ENCODE data around the gene AATK.

Gene AATK

DNA sequence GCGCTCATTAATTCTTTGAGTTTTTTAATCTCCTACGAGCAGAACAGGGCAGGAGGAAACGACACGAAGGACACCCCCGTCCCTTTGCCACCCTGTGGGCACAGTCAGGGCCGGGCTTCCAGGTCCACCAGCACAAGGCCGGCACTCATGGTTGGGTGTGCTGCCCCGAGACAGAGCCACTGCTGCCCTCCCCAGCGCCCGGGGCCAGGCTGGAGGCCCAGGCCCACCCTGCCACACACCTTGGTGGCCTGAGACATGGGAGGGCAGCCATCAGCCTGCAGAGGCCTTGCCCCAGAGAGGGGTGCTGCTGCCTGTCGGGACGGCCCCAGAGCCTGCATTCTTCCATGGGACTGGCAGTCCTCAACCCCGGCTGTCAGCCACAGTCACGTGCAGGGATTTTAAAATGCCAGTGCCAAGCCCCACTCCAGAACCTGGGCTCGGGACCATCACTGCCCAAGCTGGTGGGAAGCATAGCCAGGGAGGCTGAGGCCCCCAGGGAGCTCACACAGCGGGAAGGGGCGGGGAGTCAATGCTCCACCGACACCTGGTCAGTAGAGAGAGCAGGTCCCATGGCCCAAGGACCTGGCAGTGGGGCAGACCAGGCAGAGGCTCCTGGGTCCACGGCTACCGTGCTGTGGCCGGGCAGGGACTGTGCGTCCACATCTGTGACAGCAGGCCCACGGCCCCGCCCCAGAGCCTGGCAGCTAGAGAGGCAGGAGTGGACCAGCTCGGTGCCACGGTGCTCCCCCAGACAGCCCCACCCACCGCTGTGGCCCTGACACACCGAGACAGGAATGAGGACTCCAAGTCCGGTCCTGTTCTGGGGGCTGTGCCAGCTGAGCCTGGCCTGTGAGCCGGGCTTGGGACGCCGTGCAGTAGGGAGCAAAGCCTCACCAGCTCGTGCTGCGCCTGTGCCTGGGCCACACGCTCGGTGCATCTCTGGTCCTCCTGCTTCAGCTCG is 29.2 kb upstream of the AATK start:
- DNase-seq: no peak

DNA sequence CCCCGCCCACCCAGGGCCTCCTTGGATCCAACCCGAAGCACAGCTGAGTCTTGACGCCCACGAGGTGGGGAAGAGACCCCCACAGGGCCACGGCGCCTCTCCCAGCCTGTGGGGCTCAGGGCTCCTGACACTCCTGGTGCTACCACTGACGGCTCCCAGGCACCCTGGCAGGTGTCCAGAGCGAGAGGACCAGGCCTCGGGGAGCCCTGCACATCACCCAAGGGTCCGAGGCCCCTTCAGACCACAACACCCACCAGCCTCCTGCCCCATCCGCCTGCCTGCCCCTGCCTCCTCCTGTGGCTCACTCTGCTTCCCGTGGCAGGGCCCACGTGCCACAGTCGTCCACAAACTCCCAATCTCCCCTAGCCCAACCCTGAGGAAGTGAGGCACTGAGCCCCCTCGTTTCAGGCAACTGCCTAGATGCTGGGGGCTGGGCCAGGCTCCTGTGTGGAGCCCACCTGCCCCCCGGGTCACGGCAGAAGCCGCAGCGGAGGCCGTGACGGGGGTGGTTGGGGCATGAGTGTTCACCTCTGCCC is 28.3 kb upstream of the AATK start:
- no peak for DNase-seq

DNA sequence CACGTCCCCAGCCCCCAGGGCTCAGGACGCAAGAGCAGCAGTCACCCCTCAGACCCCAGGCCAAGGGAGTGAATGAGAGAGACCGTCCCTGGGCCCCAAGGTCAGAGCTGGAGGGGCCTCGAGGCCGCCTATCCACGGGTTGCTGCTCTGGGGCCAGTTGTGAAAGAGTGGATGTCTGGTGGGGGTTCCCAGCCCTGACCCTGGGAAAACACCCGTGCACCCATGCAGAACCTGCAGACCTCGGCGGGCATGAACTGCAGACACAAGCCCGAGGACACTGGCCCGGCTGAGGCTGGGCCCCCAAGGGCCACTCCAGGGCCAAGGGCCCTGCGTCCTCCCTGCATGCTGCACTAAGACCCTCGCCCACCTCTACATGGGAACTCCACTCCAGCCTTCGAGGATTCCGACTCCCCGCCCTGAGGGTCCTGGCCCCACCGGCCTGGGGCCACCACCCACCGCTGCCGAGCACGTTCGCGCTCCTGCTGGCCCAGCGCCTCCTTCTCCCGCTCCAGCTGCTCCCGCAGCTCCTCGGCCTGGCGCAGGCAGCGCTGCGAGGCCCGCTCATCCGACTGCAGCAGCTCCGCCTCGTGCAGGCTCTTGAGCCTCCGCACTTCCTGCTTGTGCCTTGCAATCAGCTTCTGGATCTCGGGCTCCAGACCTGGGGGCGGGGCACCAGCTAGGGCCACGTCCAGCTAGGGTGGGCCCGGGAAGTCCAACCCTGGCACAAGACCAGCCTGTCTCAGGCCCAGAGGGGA is 27.6 kb upstream of the AATK start:
- DNase-seq: no peak

DNA sequence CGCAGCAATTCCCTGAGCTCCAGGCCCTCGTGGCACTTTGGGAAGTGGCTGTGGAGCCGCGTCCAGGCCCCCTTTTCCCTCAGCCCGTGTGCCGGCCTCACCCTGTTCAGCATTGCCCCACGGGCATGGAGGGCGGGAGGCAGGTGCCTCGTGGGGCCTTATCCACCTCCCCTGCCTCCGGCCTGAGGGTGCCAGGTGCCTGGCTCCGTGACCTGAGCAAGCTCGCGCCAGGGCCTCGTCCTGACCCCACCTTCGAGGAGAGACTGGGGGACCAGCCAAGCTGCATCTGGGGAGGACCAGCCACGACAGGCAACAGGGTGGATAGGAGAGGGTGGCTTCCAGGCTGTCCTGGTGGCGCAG is 27.0 kb upstream of the AATK start:
- no peak for DNase-seq

DNA sequence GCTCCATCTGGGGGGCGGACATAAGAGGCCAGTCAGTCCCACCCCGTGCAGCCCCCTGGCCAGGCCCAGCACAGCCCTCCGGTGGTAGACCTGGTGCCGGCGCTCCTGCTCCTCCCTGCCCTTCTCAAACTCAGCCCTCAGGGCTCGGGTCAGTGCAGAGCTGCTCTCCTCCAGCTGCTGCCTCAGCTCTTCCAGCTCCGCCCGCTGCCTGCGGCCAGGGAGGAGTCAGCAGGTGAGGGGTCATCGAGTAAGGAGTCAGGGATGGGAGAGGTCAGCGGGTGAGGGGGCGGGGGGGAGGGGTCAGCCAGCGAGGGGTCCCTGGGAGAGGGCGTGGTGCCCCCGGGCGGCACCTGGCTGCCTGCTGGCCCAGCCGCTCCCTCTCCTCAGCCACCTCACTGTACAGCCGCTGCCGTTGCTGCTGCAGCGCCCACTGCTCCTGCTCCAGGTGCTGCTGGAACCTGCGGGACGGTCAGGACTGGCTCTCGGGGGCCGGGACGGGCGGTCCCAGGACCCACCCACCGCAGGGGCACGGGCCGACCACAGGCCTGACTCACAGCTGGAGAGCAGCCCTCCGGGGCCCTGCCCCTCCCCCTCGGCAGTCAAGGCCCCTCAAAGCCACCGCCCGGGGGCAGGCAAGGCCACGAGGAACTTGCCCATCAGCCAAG is 26.5 kb upstream of the AATK start:
- no peak for DNase-seq

DNA sequence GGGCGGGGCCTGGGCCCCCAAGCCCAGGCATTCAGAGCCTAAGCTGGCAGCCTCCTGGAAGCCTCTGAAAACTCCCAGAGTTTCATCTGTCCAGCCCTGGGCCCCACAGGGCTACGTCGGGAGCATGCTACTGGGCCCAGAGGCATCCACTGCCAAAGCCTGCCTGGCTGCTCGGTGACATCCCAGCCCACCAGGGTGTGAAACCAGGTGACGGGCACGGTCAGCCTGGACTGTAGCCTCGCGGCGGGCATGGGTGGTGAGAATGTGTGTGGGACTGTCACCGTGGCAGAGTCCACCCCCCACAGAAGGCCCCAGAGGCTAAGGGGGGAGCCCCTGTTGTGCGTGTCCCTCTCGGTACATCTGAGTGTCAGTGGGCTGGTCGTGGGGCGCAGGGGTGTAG is 25.6 kb upstream of the AATK start:
- DNase-seq: no peak

DNA sequence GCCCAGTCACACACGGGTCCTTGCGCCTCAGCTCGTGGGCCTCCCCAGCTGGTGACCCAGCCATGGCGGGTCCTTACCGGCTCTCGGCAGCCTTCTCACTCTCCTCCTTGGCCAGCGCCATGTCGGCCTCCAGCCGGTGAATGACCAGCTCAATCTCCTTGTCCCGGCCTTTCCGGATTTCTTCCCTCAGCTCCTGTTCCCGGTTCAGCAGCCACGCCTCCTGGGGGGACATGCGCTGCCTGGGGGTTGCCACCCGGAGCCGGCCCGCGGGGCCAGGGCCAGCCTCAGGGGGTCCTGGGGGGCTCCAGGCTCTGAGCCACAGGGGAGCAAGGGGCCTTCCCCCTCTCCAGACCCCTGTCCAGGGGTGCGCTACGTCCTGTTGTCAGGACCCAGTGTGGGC is 25.1 kb upstream of the AATK start:
- DNase-seq: no peak

DNA sequence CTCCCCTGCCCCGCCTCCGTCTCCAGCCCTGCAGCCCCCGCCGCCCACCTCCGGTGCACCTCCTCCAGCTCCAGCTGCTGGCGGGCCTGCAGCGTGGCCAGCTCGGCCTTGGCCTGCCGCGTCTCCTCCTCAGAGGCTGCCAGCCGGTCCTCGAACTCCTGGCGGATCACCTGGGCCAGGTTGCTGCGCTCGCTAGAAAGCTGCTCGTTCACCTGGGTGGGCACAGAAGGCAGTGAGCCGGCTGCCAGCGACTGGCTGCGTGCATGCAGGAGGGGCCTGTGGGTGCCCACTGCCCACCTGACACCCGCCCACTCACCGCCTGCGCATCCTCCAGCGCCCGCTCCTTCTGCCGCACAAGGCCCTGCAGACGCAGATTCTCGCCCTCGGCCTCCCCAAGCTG is 24.6 kb upstream of the AATK start:
- no peak for DNase-seq

DNA sequence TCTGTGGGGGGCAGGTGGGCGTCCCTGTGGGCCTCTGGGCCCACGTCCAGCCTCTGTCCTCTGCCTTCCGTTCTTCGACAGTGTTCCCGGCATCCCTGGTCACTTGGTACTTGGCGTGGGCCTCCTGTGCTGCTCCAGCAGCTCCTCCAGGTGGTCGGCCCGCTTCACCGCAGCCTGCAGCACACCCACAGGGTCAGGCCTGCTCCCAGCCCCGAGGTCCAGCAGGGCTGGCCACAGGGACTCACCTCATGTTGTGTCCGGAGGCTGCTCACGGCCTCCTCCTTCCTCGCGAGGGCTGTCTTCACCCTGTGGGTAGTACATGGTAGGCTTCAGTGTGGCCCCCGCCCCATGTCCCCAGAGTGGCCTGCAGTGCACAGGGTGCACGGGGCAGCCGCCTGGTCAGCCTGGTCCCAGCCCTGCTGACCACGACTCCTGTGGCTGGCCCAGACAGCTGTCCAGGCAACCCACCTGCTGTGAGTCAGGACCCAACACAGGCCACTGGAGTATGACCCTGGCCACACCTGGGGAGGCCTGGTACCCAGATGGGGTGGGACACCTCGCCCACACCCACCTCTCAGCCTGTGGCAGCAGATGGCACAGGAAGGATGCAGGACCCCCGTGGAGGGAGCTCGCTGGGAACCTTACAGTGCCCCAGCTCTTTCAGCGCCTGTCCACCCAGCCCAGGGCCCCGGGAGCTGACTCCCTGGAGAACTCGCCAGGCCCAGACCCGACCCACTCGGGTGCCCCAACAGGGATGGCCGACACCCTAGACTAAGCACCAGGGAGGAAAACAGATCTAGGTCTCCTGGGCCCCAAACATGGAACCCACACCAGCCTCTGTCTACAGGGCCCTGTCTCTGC is 23.9 kb upstream of the AATK start:
- no peak for DNase-seq

DNA sequence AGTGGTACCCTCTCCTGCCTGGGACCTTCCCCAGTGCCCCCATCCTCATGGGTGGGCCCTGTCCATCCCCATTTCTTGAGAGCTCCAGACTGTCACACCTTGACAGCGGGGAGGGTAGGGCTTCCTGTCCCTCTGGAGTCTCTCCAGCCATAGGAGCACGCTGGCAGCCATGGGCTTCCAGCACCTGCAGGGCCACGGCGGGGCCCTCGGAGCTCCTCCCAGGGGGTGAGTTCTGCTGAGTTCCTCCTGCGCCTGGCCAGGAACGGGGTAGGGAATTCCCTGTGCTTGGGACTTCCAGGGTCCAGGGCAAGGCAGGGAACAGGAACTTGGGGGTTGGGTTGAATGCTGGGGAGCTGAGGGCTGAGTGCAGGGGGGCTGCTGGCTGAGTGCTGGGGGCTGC is 23.0 kb upstream of the AATK start:
- DNase-seq: no peak

DNA sequence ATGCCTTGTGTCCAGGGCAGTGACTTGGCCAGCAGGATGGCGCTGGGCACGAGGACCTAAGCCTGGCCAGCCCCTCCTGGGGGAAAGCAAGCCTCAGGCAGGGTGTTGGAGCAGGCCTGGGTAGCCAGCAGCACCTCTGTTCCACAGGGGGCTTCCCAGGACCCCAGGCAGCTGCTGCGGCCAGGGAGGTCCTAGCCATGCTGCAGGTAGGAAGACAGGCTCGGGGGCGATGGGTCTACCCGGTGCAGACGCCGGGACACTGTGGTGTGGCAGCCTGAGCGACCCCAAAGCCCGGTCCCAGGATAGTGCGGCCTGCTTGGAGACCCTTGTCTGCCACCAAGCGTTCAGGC is 22.4 kb upstream of the AATK start:
- DNase-seq: no peak

DNA sequence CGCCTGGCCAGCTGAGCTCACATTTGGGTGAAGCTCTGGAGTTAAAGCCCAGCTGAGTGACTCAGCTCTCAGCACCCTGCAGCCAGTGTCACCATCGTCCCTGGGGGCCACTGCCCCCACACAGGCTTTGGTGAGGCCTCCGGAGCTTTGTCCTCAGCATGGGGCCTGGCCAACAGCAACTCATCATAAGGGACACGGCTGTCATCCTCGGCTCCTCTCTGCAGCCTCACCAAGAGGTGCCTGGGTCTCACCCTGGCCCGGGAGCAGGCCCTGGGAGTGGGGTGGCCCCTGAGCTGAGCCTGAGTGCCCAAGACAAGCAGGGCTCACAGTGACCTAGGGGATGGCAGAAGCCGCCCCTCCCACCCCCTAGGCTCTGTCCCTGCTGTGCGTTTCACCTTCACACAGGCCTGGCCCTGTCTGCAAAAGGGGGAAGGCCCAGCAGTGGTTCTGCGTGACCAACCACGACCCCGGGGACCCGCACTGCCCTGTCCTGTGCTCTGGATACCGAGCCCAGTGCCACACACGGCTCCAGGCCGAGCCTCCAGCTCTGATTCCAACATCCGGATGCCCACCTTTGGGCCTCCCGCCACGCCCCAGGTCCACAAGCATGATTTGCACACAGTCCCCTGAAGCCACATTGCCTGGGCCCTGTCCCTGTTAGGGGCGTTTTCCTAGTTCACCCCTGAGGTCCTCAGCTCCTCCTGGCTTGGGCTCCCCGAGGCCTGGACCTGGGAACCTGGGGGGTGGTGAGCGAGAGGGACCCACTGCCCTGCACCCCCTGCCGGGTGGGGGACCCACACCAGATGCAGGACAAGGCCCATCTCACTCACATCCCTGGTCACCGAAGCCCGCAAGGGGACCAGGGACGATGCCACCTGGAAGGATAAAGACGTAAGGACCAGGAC is 21.8 kb upstream of the AATK start:
- DNase-seq: no peak

DNA sequence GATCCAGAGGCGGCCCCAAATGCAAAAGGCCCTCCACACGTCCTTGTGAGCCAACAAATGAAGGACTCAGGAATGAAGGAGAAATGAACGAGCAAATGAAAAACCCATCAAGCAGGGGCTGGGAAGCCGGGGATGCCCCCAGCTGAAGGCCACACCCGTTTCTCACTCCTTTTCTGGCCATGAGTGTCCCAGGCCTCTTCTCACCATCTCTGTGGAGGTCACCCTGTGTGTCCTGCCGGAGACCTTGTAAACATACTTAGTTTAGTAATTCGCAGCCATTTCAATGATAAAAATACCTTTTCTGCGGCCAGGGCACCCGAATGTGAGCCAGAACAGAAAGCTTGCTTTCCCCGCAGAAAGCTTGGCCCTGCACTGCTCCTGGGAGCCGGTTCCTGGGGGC is 21.1 kb upstream of the AATK start:
- no peak for DNase-seq

DNA sequence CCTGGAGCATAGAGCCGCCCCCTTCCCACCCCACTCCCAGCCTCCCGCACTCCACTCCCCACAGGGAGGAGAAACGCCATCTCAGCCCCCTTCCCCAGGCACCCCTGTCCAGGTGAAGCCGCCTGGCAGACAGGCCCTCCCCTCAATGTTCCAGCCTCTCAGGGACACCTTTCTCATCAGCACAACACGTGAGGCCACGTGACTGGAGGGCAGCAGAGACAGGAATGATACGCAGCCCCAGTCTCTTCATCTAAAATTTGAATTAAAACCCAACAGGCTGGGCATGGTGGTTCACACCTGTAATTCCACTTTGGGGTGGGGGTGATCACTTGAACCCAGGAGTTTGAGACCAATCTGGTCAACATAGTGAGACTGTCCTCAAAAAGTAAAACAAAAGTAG is 20.2 kb upstream of the AATK start:
- no peak for DNase-seq

DNA sequence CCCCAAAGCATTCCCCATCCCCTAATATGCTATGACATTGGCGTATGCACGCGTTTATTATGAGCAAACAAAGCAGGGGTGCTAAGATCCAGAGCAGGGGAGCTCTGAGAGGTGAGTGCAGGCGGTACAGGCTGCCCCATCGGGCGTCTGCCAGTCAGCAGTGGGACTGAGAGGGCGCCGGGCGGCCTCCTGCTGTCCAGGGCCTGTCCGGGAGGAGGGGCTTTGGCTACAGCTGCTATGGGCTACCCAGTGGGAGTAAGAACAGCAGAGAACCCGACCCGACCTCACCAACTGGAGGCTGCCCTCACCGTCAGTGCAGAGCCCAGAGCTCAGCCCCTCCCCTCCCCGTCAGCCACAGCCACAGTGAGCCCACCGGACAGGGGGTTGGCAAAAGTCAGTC is 18.5 kb upstream of the AATK start:
- DNase-seq: no peak

DNA sequence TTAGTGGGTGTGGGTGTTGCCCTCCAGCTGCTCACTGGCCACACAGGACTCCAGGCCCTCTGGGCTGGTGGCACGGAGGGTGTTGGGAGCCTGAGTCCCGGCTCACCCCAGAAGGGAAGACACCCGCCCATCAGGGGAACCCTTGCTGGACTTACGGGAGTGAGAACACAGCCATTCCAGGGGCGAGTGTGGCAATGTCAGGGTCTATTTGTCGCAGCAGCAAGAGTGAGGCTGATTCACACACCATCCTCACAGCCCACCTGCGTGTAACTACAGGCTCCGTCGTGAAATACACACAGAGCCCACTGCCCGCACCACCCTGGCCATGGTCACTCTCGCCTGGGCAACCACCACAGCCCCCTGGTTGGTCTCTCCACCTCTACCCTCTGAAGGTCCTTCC is 17.8 kb upstream of the AATK start:
- no peak for DNase-seq

DNA sequence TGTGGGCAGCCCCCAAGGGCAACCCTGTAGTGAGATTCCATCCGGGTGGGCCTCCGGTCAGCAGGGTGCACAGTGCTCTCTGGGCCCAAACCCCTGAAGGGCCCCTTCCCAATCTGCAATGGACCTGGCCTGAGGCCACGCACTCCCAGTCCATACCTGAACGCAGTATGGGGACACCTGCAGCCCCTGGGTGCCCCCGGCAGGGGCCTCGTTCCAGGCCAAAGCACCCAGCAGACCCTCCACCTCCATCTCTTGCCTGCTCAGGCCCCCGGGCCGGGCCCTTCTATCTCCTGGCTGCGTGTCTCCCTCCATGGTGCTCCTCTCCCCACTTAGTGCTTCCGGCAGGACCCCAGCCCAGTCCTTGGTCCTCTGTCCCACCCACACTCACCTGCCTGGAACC is 17.3 kb upstream of the AATK start:
- DNase-seq: no peak

DNA sequence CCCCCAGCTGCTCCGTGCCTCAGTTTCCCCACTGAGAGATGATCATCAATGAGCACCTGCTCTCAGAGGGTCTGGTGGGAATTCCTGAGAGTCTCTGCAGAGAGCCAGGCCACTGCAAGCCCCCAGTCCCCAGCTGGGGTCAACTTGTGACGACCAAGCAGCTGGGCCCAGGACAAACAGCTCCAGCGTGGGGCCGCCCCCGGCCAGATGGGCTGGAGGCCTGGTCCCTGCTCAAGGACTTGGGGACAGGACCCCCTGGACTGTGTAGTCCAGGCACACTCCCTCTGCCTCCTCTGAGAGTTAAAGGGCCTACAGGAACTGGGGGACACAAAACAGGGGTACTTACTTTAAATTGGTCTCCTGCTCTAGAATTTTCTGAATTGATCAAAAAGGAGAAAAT is 16.6 kb upstream of the AATK start:
- no peak for DNase-seq

DNA sequence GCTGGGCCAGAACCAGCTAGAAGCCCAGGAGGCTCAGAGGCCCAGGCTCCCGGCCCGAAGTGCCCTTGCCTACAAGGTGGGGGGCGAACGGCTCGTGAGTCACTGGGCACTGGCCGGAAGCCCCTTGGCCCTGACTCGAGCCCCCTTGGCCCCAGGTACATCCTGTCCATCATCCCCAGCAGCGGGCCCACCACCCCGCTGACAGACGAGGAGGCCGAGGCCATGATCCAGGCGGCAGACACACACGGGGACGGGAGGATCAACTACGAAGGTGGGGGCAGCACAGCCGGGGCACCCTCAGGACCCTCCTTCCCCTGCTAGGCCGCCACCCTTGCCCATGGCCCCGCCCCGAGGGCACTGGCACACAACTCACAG is 15.8 kb upstream of the AATK start:
- DNase-seq: no peak

DNA sequence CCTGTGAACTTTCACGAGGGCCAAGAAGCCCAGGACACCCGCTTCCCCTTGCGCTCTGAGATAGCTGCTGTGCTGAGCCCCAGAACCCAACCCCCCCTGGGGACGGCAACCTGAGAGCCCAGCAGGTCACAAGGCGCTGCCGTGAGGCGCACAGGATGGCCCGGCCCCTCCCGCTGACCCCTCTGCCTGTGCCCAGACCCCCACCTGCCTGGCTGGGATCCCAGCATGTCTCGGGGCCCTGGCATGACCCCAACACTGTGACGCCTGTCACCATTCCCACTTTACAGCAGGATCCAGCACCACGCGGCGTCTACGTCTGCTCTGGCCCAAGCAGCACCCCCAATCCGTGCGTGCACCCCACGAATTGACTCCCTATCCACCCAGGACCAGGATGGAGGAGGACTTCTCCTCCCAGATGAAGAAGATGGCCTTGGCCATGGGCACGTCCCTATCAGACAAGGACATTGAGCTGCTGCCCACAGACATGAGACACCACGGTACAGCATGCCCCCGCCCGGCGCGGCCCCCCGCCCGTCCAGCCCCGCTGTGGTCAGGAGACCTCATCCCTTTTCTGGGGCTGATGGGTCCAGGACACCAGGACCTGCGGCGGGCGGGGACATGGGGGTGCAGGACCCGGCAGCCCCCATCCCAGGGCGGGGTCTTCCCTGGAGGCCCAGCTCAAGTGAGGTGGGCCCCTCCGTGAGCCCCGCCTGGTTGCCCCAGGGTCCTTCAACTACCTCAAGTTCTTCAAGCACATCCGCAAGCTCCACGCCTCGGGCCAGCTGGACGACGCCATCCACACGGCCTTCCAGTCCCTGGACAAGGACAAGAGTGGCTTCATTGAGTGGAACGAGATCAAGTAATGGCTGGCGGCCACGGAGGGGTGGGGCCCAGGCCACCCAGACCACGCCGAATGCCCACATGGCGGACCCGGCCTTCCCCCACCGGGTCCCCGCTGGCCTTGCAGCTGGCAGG is 15.1 kb upstream of the AATK start:
- DNase-seq: no peak
